Activated effector memory CD4-positive, alpha-beta T cell treated with anti-CD3 and anti-CD28 coated beads, Interleukin-2, amount 50 U/mL, for 16 hours (primary cell): ENCODE results near the gene KRT85.
A peak's percentile ranks its signal among the peaks of the same experiment; 100 is the strongest.

Experiments
- DNase-seq: peaks from one replicate; pipeline ENCODE4 v3.0.0-alpha.2; 2020

The KRT85 gene

DNA sequence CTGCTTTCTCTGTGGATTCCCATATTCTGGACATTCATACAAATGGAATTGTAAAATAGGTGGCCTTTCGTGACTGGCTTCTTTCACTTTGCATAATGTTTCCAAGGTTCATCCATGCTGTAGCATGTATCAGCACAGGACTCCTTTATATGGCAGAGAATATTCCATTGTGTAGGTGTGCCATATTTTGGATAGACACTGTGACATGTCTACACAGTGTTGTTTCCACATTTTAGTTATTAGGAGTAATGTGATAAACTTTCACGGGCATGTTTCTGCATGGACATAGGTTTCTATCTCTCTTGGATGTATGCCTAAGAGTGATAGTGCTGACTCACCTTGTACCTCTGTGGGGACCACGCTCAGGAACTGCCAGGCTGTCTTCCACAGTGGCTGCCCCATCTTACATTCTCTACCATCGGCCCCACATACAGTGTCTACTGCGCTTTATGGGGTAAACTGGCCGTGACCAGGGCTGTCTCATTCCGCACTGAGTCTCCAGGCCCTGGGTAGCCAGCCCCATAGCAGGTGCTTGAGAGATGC lies 25.3 kb upstream of the KRT85 start:
- no peak for DNase-seq

DNA sequence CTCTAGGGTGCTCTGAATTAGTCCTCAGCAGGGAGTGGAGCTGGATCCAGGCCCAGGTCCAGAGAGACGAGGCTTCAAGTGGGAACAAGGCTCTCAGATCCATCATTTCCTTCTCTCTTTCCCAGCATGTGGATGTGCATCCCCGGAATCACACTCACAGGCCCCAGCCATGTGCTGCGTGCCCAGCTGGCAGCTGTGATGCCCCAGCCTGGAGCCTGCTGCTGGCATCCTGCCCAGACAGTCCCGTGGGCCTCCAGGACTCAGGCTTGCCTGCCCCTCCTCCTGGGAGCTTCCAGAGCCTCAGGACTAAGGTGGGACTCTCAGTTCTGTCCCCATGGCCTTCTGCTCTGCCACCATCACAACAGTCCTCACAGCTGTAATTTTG lies 24.3 kb upstream of the KRT85 start:
- no peak for DNase-seq

DNA sequence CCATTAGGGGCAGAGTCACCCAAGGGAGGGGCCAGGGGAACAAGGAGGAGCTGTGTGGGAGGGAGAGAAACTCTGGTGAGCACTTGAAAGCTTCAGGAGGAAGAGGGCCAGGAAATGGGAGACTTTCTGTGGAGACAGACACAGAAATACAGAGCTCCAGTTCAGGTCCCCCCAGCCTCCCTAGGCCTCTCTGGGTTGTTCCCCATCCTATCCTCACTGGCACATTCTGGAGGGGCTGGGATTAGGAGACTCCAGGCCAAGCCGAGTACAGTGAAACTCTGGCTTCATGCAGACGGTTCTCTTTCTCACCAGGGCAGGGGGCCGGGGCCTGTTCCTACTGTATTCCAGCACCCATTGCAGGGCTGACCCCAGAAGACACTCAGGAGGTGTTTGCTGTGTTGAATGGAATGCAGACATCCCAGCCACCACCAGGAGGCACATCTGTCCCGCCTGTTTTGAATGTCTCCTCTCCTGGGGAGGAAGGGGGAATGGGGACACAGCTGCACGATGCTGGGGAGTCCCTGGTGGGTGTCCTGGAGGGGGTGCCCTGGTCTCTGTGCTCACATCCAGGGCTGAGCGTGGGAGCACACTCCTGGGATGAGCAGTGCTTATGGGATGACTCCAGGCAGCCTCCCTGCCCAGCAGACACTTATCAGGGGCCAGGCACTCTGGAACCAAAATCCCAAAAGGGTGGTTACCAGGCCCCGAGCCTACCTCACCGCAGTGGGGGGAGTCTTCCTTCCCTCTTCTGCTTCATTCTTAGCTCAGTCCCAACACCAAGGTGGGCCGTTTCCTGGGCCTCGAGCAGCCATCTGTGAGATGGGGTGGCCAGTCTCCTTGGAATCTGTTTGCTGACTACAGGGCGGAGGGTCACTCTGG lies 23.7 kb upstream of the KRT85 start:
- no peak for DNase-seq

GRCh38 chr12:52389313-52390207 lies 22.3 kb upstream of the KRT85 start:
- DNase-seq: no peak

DNA sequence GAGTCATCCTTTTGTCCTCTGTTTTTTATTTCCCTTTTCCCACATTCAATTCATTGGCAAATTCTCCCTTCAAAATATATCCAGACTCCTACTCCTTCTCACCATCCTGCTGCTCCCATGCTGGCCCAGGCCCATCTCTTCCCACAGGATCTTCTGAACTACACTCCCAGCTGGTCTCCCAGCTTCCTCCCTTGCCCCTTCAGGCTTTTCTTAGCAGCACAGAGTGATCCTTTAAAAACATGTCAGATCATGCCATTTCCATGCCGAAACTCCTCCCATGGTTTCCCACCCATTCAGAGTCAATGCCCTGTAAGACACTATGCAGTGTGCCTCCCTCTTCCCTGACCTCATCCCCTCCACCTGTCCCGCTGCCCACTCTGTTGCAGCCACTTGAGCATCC lies 20.6 kb upstream of the KRT85 start:
- no peak for DNase-seq

DNA sequence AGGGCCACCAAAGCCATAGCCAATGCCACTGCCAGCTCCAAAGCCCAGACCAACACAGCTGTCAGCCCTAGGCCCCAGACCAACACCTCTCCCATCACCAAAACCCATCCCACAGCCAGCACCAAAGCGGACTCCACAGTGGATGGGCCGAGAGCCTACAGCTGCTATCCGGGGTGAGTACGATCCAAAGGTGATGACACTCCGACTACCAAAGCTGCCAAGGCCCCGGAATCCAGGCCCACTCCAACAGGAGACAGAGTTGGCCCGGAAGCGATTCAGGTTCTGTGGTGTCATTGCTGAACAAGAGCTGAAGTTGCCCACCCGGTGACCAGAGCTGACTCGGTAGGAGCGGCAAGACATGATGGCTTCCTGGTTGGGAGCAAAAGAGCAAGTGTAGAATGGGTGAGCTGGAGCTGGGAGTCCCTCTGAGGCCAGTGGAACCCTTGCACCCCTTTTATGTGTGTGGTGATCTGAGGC lies 18.0 kb upstream of the KRT85 start, which contains the start of gene KRT84:
TSS of gene KRT84 (minus strand) at position 427 of the 477 bp plus-strand sequence. CDS start at position 360, 67 bp downstream.
- no peak for DNase-seq

- DNase-seq: no peak
These were observed 16.1 kb upstream of the KRT85 start for GRCh38 chr12:52383331-52383730.

GRCh38 chr12:52382854-52383253 lies 15.6 kb upstream of the KRT85 start:
- no peak for DNase-seq

- no peak for DNase-seq
These were observed 13.9 kb upstream of the KRT85 start for GRCh38 chr12:52381206-52381605.

- no peak for DNase-seq
These were observed 13.0 kb upstream of the KRT85 start for GRCh38 chr12:52380271-52380694.

- DNase-seq: no peak
These were observed 12.3 kb upstream of the KRT85 start for GRCh38 chr12:52379536-52379935.

DNA sequence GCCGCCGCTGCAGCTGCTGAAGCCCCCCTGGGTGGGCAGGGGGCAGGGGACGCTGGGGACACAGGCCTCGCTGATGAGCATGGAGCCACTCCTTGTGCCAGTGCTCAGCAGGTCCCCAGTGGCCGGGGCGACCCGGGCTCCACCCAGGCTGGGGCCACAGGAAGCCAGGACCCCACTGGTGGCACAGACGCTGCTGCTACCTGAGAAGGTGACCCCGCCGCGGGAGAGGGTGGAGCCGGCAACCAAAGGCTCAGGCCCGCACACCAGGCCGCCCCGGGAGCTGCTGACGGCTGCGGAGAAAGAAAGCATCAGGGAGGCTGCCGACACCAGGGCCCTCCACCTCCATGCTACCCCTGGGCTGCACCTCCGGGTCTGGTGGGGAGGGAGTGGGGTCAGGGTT lies 10.8 kb upstream of the KRT85 start:
- DNase-seq: no peak

DNA sequence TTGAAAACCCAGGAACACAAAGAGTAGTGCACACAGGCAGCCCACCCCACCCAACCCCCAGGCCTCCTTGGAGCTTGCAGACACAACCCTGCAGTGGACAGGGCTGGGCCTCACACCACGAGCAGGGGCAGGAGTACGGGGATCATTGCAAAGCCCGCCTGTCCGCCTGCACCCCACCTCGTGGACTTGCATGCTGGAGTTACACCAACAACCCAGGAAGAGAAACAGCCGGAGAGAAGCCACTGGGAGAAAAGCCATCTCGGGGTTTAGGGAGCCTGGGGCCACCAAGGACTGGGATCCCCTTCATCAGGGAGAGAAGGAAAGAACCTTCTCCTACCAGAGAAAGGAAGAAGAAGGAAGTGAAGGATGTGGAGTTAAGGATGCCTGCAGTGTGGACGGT lies 10.0 kb upstream of the KRT85 start:
- DNase-seq: no peak

DNA sequence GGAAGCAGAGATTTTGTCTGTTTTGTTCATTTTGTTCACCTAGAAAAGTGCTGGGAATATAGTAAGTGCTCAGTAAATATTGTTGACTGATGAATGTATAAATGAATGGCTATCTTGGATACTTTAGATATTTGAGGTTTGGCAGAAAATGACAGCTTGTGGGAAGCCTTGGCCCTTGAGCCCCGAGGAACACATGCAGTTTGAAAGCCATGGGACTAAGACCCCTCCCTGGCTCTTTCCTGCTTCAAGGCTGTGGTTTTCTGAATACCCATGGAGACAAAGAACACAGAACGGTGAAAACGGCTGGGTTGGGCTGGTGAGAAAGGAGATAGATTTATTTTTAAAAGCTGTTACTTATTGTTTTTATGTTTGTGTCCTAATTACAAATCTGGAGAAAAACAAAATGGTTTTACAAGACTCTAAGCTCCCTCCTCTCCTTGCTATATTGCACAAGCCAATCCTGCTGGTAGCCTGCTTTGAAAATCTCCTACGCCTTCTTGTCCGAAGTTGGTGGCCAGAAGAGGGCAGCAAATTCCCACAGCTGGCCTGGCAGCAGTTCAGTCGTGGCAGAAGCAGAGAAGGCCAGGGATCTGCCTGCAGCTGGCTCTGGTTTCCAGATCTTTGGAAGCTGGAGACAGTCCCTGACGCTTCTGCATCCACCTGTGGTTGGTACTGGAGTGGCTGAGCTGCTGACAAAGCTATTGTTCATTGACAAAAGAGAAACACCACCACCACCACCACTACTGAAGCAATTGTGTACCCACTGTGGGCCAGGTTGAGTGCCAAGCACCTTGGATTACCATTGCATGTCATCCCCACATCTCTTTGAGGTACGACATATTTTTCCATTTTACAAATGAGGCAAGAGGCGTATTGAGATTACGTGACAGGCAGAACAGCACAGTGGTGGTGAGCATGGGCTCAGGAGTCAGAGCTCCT lies 5.2 kb upstream of the KRT85 start:
- DNase-seq: peak; percentile 76

GRCh38 chr12:52371716-52372115 lies 4.4 kb upstream of the KRT85 start:
- DNase-seq: no peak

- no peak for DNase-seq
These were observed 3.8 kb upstream of the KRT85 start for GRCh38 chr12:52370926-52371608.

DNA sequence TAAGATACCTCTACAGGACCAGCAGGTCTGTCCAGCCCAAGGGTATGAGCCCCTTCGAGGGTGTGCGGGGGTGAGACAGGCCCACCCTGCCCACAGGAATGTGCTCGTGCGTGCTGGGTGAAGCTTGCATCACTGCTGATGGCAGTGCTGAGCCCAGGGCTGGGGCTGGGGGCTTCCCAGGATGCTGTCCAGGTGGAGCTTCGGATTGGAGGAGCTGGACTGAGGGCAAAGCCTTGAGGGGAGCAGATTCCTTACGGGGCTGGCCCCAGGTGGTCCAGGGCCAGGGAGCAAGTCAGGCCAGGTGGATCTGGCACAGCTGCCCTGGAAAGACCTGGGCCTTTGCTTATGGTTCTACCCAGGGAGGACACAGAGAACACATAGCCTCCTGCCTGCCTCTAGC lies 2.5 kb upstream of the KRT85 start:
- DNase-seq: no peak

- DNase-seq: no peak
These were observed 1.9 kb upstream of the KRT85 start for GRCh38 chr12:52369211-52369610.

DNA sequence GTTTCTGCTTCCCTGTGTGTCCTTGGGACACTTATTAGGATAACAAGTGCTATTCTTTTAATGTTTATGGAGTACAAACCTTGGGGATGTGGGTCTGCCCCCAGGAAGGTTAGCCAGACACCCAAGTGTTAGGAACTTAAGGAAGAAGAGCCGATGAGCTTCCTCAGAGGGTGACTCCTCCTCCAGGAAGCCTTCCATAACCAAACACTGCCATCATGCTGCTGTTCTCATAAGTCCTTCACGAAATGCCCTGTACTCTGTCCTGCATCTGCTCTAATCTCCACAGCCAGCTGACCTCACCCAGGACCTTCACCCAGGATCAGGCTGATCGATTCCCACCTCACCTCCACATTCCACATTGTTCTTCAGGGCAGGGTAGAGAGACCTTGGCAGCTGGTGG lies 1.2 kb upstream of the KRT85 start:
- no peak for DNase-seq

- DNase-seq: no peak
These were observed 595 bp upstream of the KRT85 start for GRCh38 chr12:52367876-52368275.

- DNase-seq: no peak
These were observed 2.3 kb downstream of the KRT85 start for GRCh38 chr12:52364901-52365489.
